ENCODE results near the gene SLIT3. TPM values are rescaled to one million over a fixed set of nuclear protein-coding genes. Genes with fewer than 3 reads are reported as not detected.

Gene SLIT3
- total RNA-seq, 1 donor from 2014 or later, result 70.0 TPM

GRCh38 chr5:169161022-169161680 is 139.8 kb downstream of the SLIT3 start:
- no peaks in the 10 kb centered on the region for H3K36me3 ChIP-seq
- H3K4me3 ChIP-seq, result no peak overlapping the region
- no peak overlapping the region for H3K27ac ChIP-seq
- ATAC-seq (peak; percentile 73), DNase-seq (no peak)
- no peaks in the 10 kb centered on the region for H3K4me1 ChIP-seq
- no peak for TF ChIP-seq CTCF (IDR thresholded peaks at IDR 0.05)
- H3K9me3 ChIP-seq, result no peaks in the 10 kb centered on the region
- intact Hi-C loops (cut with DNase I), result no loop called here
- H3K27me3 ChIP-seq, result no peaks in the 10 kb centered on the region

GRCh38 chr5:169160405-169160901 is 140.5 kb downstream of the SLIT3 start:
- Histone ChIP-seq H3K4me3 (no peak overlapping the region), H3K9me3 (no peaks in the 10 kb centered on the region), H3K27ac (no peak overlapping the region), H3K27me3 (no peaks in the 10 kb centered on the region), H3K4me1 (no peaks in the 10 kb centered on the region), H3K36me3 (no peaks in the 10 kb centered on the region)
- TF ChIP-seq CTCF (IDR thresholded peaks at IDR 0.05), result peak; percentile 11
- no peak for ATAC-seq
- DNase-seq, result no peak
- intact Hi-C loops (cut with DNase I), result no loop called here

GRCh38 chr5:169158764-169159163 is 142.2 kb downstream of the SLIT3 start:
- Histone ChIP-seq H3K27me3 (no peaks in the 10 kb centered on the region), H3K9me3 (no peaks in the 10 kb centered on the region), H3K36me3 (no peaks in the 10 kb centered on the region), H3K4me1 (no peaks in the 10 kb centered on the region), H3K27ac (no peak overlapping the region), H3K4me3 (no peak overlapping the region)
- DNase-seq, result no peak
- no peak for ATAC-seq
- TF ChIP-seq CTCF (IDR thresholded peaks at IDR 0.05), result no peak
- intact Hi-C loops (cut with DNase I), result no loop called here

- ATAC-seq (no peak), DNase-seq (no peak)
- Histone ChIP-seq H3K36me3 (no peaks in the 10 kb centered on the region), H3K27me3 (no peaks in the 10 kb centered on the region), H3K4me1 (no peaks in the 10 kb centered on the region), H3K9me3 (no peaks in the 10 kb centered on the region), H3K27ac (no peak overlapping the region), H3K4me3 (no peak overlapping the region)
- no peak for TF ChIP-seq CTCF (IDR thresholded peaks at IDR 0.05)
- intact Hi-C loops (cut with DNase I), result no loop called here
Measured at GRCh38 chr5:169157064-169157463, 143.9 kb downstream of the SLIT3 start.

- no peaks in the 10 kb centered on the region for H3K36me3 ChIP-seq
- intact Hi-C loops (cut with DNase I), result no loop called here
- ATAC-seq, result no peak
- H3K27me3 ChIP-seq, result no peaks in the 10 kb centered on the region
- no peak overlapping the region for H3K27ac ChIP-seq
- DNase-seq, result no peak
- TF ChIP-seq CTCF (IDR thresholded peaks at IDR 0.05), result no peak
- H3K9me3 ChIP-seq, result no peaks in the 10 kb centered on the region
- H3K4me3 ChIP-seq, result no peak overlapping the region
- H3K4me1 ChIP-seq, result no peaks in the 10 kb centered on the region
Measured at GRCh38 chr5:169154679-169155078, 146.3 kb downstream of the SLIT3 start.

All from upper lobe of right lung (tissue), 1 donor.